Sigmoid colon (tissue), 7 donors: Measurements from ENCODE around the gene APOBEC4. TPM values are rescaled to one million over a fixed set of nuclear protein-coding genes. Genes with fewer than 3 reads are reported as not detected.
"Not testable (repeated sequence)": the region's sequence is repeated elsewhere in the genome, so short reads cannot be mapped to it uniquely, and the experiment has no call there.

Source experiments
- DNase-seq: peaks from one replicate; pipeline ENCODE4 v3.0.0-alpha.2; 2019
- H3K27ac ChIP-seq, 4 donors: fragments of 200-600 bp; sonication (generic); one replicate each; pipeline ENCODE4 v1.5.1; 2016 to 2019; ENCODE audit warnings: mild to moderate bottlenecking in 1 of 4
- H3K27me3 ChIP-seq, 3 donors: fragments of 200-600 bp; sonication (generic); one replicate each; pipeline ENCODE4 v1.5.1; 2019; ENCODE audit warnings: mild to moderate bottlenecking in 1 of 3
- H3K36me3 ChIP-seq, 4 donors: fragments of 200-600 bp; sonication (generic); one replicate each; pipeline ENCODE4 v1.5.1; 2016 to 2019
- H3K4me1 ChIP-seq, 4 donors: fragments of 200-600 bp; sonication (generic); one replicate each; pipeline ENCODE4 v1.5.1; 2017 to 2019
- H3K4me3 ChIP-seq, 4 donors: fragments of 200-600 bp; sonication (generic); one replicate each; pipeline ENCODE4 v1.5.1; 2017 to 2019; ENCODE audit warnings: mild to moderate bottlenecking in 2 of 4, moderate library complexity in 1 of 4
- H3K9me3 ChIP-seq, 4 donors: fragments of 200-600 bp in 3 of 4; sonication (generic) in 3 of 4; one replicate each; pipeline versions ENCODE4 v1.5.1 to v1.6.1; 2013 to 2019
- EP300 ChIP-seq, 4 donors: sonication (generic); formaldehyde crosslinking; IDR thresholded peaks; one replicate each; pipeline ENCODE4 v1.6.1; 2017; ENCODE audit warnings: antibody characterized with exemption in 4 of 4
- POLR2A ChIP-seq, 2 donors: fragments of 450-650 bp; IDR thresholded peaks; one replicate each; pipeline ENCODE4 v1.6.1; 2016; ENCODE audit warnings: antibody characterized with exemption in 2 of 2, mild to moderate bottlenecking in 2 of 2, moderate library complexity in 2 of 2
- POLR2AphosphoS5 ChIP-seq, 4 donors: sonication (generic); formaldehyde crosslinking; IDR thresholded peaks; one replicate each; pipeline ENCODE4 v1.6.1; 2017; ENCODE audit warnings: antibody characterized with exemption in 4 of 4
- WGBS, 2 donors: extraction: QIAGEN DNeasy Blood & Tissue Kit; methylation state at CpG; one replicate each; pipeline ENCODE4 v1.1.7; 2013; 5-methylcytosine and 5-hydroxymethylcytosine counted together
- intact Hi-C: fragments of 100-400 bp; cut with DNase I; formaldehyde crosslinking; loops from one replicate; pipeline ENCODE4 v1.15.1; 2023
- polyA plus RNA-seq, 3 donors: library from polyadenylated mRNA; stranded (reverse); fragments of 200-250 nt; gene quantifications; one replicate each; pipeline ENCODE4 v1.2.3, GENCODE V29; 2013
- total RNA-seq, 4 donors: library from RNA; depleted of rRNA; stranded (reverse); fragments of >200 nt; gene quantifications; one replicate each; pipeline ENCODE4 v1.1.0, GENCODE V29; 2016
- TF ChIP-seq, protein P1 (sequence below), 4 experiments: fragments of 450-650 bp in 3 of 4; fragments of 200-600 bp in 1 of 4; IDR thresholded peaks; one replicate each; pipeline ENCODE4 v1.5.1; 2016 to 2019; ENCODE audit warnings: antibody characterized with exemption in 4 of 4, mild to moderate bottlenecking in 3 of 4, moderate library complexity in 2 of 4
- donor health status: healthy with polysubstance abuse.
- donor health status: Bipolar disorder and iron deficiency.
- donor health status: healthy.

The APOBEC4 gene
- total and polyA plus RNA-seq, 7 donors, result 0.10 TPM; not detected in 6

DNA sequence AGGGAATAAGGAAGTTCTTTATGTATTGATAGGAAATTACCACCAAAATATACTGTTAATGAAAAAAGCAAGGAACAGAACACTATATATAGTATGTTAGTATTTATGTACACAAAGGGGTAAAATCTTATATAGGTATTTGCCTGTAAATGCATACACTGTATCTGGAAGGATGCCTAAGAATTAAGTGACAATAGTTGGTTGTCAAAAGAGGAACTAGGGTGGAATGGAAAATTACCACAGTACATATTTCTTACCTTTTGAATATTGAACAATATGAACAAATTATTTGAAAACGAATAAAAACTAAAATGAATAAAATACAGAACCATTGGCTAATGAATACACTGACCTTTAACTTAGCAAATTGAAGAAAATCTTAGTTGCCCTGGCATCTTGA, 31.1 kb downstream of the APOBEC4 start:
- no peak for DNase-seq
- no peak overlapping the region for H3K27ac ChIP-seq
- intact Hi-C loops, result loop anchor here (10.0 kb wide), 3 partner anchors 77 to 337 kb away; no protein-coding TSS in a partner anchor
- H3K4me3 ChIP-seq, result no peak overlapping the region
- no peaks in the 10 kb centered on the region for H3K9me3 ChIP-seq
- H3K4me1 ChIP-seq, result peaks cover 0 to 41% (median 28%) of the 10 kb centered on the region in 4 donors
- 57 to 68% methylated on average over 1 of the region's 1 CpG for WGBS, 2 donors
- no peaks in the 10 kb centered on the region for H3K27me3 ChIP-seq
- TF ChIP-seq POLR2A (IDR thresholded peaks at IDR 0.05) (no peak), POLR2AphosphoS5 (IDR thresholded peaks at IDR 0.05) (no peak), EP300 (IDR thresholded peaks at IDR 0.05) (no peak)
- TF ChIP-seq, protein P1, sequence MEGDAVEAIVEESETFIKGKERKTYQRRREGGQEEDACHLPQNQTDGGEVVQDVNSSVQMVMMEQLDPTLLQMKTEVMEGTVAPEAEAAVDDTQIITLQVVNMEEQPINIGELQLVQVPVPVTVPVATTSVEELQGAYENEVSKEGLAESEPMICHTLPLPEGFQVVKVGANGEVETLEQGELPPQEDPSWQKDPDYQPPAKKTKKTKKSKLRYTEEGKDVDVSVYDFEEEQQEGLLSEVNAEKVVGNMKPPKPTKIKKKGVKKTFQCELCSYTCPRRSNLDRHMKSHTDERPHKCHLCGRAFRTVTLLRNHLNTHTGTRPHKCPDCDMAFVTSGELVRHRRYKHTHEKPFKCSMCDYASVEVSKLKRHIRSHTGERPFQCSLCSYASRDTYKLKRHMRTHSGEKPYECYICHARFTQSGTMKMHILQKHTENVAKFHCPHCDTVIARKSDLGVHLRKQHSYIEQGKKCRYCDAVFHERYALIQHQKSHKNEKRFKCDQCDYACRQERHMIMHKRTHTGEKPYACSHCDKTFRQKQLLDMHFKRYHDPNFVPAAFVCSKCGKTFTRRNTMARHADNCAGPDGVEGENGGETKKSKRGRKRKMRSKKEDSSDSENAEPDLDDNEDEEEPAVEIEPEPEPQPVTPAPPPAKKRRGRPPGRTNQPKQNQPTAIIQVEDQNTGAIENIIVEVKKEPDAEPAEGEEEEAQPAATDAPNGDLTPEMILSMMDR (IDR thresholded peaks at IDR 0.05), result no peak
- peaks cover 0 to 16% (median 2%) of the 10 kb centered on the region in 4 donors for H3K36me3 ChIP-seq

DNA sequence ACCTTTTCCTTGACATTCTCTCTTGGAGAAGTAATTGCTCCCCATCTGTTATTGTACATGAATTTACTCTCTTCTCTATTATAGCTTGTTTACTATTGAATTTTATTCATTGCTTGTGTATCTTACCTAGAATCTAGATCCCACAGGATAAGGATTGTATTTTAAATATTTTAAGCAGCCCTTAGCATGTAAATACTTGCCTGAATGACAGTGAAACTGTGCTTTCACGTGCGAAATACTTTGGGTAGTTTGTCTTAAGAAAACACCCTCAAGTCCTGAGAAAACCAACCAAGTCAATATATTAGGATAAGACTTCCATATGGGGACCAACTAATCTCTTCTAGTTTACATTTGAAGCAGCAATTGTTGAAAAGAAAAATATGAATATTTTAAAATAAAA, 32.8 kb downstream of the APOBEC4 start:
- Histone ChIP-seq H3K9me3 (no peaks in the 10 kb centered on the region), H3K4me1 (peaks cover 0 to 24% (median 11%) of the 10 kb centered on the region in 4 donors), H3K4me3 (no peak overlapping the region), H3K27ac (no peak overlapping the region), H3K36me3 (peaks cover 0 to 10% (median 2%) of the 10 kb centered on the region in 4 donors), H3K27me3 (no peaks in the 10 kb centered on the region)
- 87 to 91% methylated on average over 2 of the region's 2 CpGs for WGBS, 2 donors
- no peak for DNase-seq
- intact Hi-C loops, result loop anchor here (10.0 kb wide), 3 partner anchors 76 to 336 kb away; no protein-coding TSS in a partner anchor
- TF ChIP-seq POLR2A (IDR thresholded peaks at IDR 0.05), result no peak

DNA sequence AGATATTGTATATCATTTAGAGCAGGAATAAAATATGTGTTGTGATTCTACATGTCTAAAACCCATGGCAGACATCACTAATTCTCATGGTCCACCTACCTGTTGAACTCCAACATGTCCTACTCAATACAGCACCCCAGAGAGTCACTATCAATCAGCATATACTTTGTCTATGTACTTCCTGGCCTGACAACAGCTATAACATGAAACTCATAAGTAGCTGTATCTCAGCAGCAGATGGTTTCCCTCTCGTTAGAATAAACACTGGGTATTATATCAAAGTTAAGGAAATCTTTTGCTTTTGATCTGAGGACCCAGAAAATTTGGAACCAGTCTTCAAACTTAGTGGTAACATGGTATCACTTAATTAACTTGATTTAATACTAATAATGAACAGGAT, 33.3 kb downstream of the APOBEC4 start:
- Histone ChIP-seq H3K27ac (no peak overlapping the region), H3K4me3 (no peak overlapping the region), H3K9me3 (no peaks in the 10 kb centered on the region), H3K4me1 (peaks cover 0 to 20% (median 9%) of the 10 kb centered on the region in 4 donors), H3K36me3 (peaks cover 0 to 5% (median 2%) of the 10 kb centered on the region in 4 donors), H3K27me3 (no peaks in the 10 kb centered on the region)
- no peak for DNase-seq
- intact Hi-C loops, result loop anchor here (10.0 kb wide), 3 partner anchors 75 to 335 kb away; no protein-coding TSS in a partner anchor
- no peak for TF ChIP-seq EP300 (IDR thresholded peaks at IDR 0.05)
- TF ChIP-seq POLR2A (IDR thresholded peaks at IDR 0.05), result no peak
- TF ChIP-seq, protein P1 (IDR thresholded peaks at IDR 0.05), result no peak
- TF ChIP-seq POLR2AphosphoS5 (IDR thresholded peaks at IDR 0.05), result no peak
- WGBS, 2 donors, result 51 to 63% methylated on average over 1 of the region's 1 CpG

DNA sequence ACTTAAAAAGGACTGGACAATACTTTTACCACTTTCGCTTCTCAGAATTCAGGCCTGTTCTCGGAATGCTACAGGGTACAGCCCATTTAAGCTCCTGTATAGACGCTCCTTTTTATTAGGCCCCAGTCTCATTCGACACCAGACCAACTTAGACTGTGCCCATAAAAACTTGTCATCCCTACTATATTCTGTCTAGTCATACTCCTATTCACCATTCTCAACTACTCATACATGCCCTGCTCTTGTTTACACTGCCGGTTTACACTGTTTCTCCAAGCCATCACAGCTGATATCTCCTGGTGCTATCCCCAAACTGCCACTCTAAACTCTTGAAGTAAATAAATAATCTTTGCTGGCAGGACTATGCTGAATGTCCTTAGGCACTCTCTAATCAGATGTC, 34.9 kb downstream of the APOBEC4 start:
- peaks cover 0 to 17% (median 7%) of the 10 kb centered on the region in 4 donors for H3K4me1 ChIP-seq
- H3K27me3 ChIP-seq, H3K36me3 ChIP-seq, intact Hi-C loops, DNase-seq, H3K9me3 ChIP-seq, H3K4me3 ChIP-seq, H3K27ac ChIP-seq: not testable (repeated sequence)
- WGBS, 2 donors, result 75 to 77% methylated on average over 5 of the region's 5 CpGs

DNA sequence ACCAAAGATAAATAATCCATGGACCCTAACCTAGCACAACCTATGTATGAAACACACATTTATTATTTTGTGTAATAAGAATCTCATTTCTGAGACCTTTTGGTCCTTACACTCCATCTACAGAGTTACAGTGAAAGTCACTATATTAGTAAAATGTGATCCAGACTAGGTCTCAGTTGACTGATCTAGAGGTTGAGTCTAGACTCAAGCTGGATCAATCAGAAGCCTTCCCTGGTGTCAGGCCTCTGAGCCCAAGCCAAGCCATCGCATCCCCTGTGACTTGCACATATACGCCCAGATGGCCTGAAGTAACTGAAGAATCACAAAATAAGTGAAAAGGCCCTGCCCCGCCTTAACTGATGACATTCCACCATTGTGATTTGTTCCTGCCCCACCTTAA, 40.1 kb downstream of the APOBEC4 start:
- H3K9me3 ChIP-seq, DNase-seq, intact Hi-C loops, H3K4me3 ChIP-seq, H3K36me3 ChIP-seq, H3K27me3 ChIP-seq, H3K27ac ChIP-seq: not testable (repeated sequence)
- WGBS, 2 donors, result 61 to 84% methylated on average over 3 of the region's 3 CpGs
- peaks cover 0 to 28% (median 24%) of the 10 kb centered on the region in 4 donors for H3K4me1 ChIP-seq

DNA sequence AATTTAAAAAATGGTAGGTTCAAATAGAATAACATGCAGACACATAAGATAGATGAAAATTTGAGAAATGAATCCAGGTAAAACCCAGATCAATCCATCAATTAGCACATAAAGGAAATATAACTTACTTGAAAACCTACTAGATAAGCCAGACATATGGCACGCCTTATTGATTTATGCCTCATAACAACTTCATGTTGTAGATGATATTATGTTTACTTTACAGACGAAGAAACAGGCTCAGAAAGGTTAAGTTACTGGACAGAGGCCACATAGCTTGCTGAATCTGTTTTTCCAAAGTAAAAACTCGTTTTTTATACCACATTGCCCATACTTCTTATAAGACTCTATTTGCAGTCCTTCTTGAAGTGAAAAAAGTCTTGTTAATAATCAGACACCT, 40.7 kb downstream of the APOBEC4 start:
- Histone ChIP-seq H3K9me3 (no peaks in the 10 kb centered on the region), H3K4me1 (peaks cover 0 to 30% (median 25%) of the 10 kb centered on the region in 4 donors), H3K4me3 (no peak overlapping the region), H3K27ac (no peak overlapping the region), H3K36me3 (no peaks in the 10 kb centered on the region), H3K27me3 (no peaks in the 10 kb centered on the region)
- no peak for TF ChIP-seq POLR2AphosphoS5 (IDR thresholded peaks at IDR 0.05)
- TF ChIP-seq, protein P1 (IDR thresholded peaks at IDR 0.05), result no peak
- no peak for TF ChIP-seq POLR2A (IDR thresholded peaks at IDR 0.05)
- no peak for TF ChIP-seq EP300 (IDR thresholded peaks at IDR 0.05)
- WGBS, 2 donors, result 21 to 64% methylated on average over 3 of the region's 3 CpGs
- intact Hi-C loops, result no loop called here
- no peak for DNase-seq
